OCI-LY7 (cell line): ENCODE data around the gene MSRB3. TPM values are rescaled to one million over a fixed set of nuclear protein-coding genes. Genes with fewer than 3 reads are reported as not detected.

Experiments
- BruUV-seq: library from RNA; stranded (reverse); fragments of 400-500 nt; replicated peaks from 2 replicates; lab custom pipeline; 2021; lab: Mats Ljungman, UMichigan
- CTCF ChIA-PET: fragments of 300-600 bp; sonication (Branson Sonifier 250); formaldehyde crosslinking; loops from one replicate; lab custom pipeline; 2022; ENCODE audit warnings: antibody characterized with exemption; ENCODE audit not compliant: unreplicated experiment; lab: Charles Lee
- POLR2A ChIA-PET: fragments of 300-600 bp; sonication (Branson Sonifier 250); formaldehyde crosslinking; loops from one replicate; lab custom pipeline; 2022; ENCODE audit warnings: antibody characterized with exemption; lab: Charles Lee
- DNase-seq: peaks from one replicate; pipeline ENCODE4 v3.0.0-alpha.2; 2015; ENCODE audit warnings: low spot score
- H2AFZ ChIP-seq: fragments of 200-600 bp; sonication (generic), shearing (Covaris generic); 2 replicates; pipeline ENCODE4 v1.6.1; 2014; ENCODE audit warnings: mild to moderate bottlenecking, antibody characterized with exemption, low read length, moderate library complexity
- H3K27ac ChIP-seq: fragments of 200-600 bp; sonication (generic); 2 replicates; pipeline ENCODE4 v1.5.1; 2014; ENCODE audit warnings: mixed run types, low read depth, mild to moderate bottlenecking, moderate library complexity, low read length, inconsistent platforms; ENCODE audit not compliant: poor library complexity, severe bottlenecking
- H3K36me3 ChIP-seq: fragments of 200-600 bp; sonication (generic); 2 replicates; pipeline ENCODE4 v1.6.1; 2014; ENCODE audit warnings: mild to moderate bottlenecking, antibody characterized with exemption, low read length, moderate library complexity, mixed read lengths; ENCODE audit not compliant: insufficient read depth
- H3K4me1 ChIP-seq: fragments of 200-600 bp; sonication (generic); 2 replicates; pipeline ENCODE4 v1.5.1; 2014; ENCODE audit warnings: mild to moderate bottlenecking, low read length; ENCODE audit not compliant: insufficient read depth, poor library complexity, severe bottlenecking
- H3K4me2 ChIP-seq: fragments of 200-600 bp; sonication (generic); 2 replicates; pipeline ENCODE4 v1.6.1; 2014; ENCODE audit warnings: mild to moderate bottlenecking, low read length
- H3K4me3 ChIP-seq: fragments of 200-600 bp; sonication (generic); 2 replicates; pipeline ENCODE4 v1.5.1; 2014; ENCODE audit warnings: mild to moderate bottlenecking, low read depth, low read length; ENCODE audit not compliant: poor library complexity, severe bottlenecking
- H3K79me2 ChIP-seq: fragments of 200-600 bp; sonication (generic); 2 replicates; pipeline ENCODE4 v1.6.1; 2016; ENCODE audit warnings: low read depth, mild to moderate bottlenecking, low read length, moderate library complexity, mixed read lengths; ENCODE audit not compliant: insufficient read depth
- H3K9me2 ChIP-seq: fragments of 200-600 bp; sonication (generic); 2 replicates; pipeline ENCODE4 v1.6.1; 2016; ENCODE audit warnings: mild to moderate bottlenecking, low read length, mixed read lengths; ENCODE audit not compliant: insufficient read depth
- H3K9me3 ChIP-seq: fragments of 200-600 bp; sonication (generic); 2 replicates; pipeline ENCODE4 v1.6.1; 2014; ENCODE audit warnings: mild to moderate bottlenecking, mixed run types, low read length, mixed read lengths
- H4K20me1 ChIP-seq: fragments of 200-600 bp; sonication (generic); 2 replicates; pipeline ENCODE4 v1.6.1; 2014; ENCODE audit warnings: mild to moderate bottlenecking, antibody characterized with exemption, low read length, moderate library complexity, mixed read lengths; ENCODE audit not compliant: insufficient read depth
- EZH2phosphoT487 ChIP-seq: fragments of 200-600 bp; sonication (generic); IDR thresholded peaks from 2 replicates; pipeline ENCODE4 v1.6.1; 2018; ENCODE audit warnings: low read depth, borderline replicate concordance, mild to moderate bottlenecking, mixed run types, antibody characterized with exemption, low read length, moderate library complexity, mixed read lengths
- intact Hi-C: fragments of 100-400 bp; cut with micrococcal nuclease; formaldehyde crosslinking; loops from one replicate; pipeline ENCODE4 v1.10.0; 2022; ENCODE audit not compliant: unreplicated experiment
- total RNA-seq, 2 experiments: library from RNA; depleted of rRNA in 1 of 2; stranded (reverse); fragments of >200 nt in 1 of 2; shearing (Covaris generic) in 1 of 2; gene quantifications; 2 replicates each; pipeline ENCODE4 v1.2.3, GENCODE V29; 2014 to 2022
- TF ChIP-seq, protein P1 (sequence below): fragments of 200-600 bp; sonication (generic); conservative IDR thresholded peaks from 2 replicates; pipeline ENCODE4 v1.5.1; 2014; ENCODE audit warnings: mild to moderate bottlenecking, antibody characterized with exemption, low read length, moderate library complexity, mixed read lengths

The MSRB3 gene
- total RNA-seq, 2 experiments from 2014 or later: not detected

DNA sequence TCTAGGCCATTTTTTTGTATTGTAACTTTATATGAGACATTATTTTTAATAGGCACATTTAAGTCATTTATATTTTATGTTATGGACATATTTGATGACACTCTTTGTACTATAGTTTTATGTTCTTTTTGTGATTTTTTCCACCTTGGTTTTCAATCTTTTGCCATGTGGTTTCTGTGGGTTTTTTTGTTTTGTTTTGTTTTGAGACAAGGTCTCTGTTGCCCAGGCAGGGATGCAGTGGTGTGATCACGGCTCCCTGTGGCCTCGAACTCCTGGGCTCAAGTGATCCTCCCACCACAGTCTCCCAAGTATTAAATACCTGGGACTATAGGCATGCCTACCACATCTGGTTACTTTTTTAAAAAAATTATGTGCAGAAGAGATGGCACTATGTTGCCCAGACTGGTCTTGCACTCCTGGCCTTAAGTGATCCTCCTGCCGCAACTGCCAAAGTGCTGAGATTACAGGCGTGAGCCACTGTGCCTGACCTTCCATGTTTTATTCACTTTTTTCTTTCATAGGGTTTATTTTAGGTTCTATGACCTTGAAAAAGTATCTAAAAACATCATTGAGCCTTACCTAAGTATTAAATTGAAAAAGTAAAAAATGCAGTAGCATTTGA lies 16.3 kb downstream of the MSRB3 start:
- no peaks in the 10 kb centered on the region for H3K36me3 ChIP-seq
- no peak overlapping the region for H3K4me2 ChIP-seq
- intact Hi-C loops: no loop called here
- TF ChIP-seq EZH2phosphoT487: no peak
- TF ChIP-seq, protein P1, sequence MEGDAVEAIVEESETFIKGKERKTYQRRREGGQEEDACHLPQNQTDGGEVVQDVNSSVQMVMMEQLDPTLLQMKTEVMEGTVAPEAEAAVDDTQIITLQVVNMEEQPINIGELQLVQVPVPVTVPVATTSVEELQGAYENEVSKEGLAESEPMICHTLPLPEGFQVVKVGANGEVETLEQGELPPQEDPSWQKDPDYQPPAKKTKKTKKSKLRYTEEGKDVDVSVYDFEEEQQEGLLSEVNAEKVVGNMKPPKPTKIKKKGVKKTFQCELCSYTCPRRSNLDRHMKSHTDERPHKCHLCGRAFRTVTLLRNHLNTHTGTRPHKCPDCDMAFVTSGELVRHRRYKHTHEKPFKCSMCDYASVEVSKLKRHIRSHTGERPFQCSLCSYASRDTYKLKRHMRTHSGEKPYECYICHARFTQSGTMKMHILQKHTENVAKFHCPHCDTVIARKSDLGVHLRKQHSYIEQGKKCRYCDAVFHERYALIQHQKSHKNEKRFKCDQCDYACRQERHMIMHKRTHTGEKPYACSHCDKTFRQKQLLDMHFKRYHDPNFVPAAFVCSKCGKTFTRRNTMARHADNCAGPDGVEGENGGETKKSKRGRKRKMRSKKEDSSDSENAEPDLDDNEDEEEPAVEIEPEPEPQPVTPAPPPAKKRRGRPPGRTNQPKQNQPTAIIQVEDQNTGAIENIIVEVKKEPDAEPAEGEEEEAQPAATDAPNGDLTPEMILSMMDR: no peak
- ChIA-PET CTCF (no interaction called here), POLR2A (no interaction called here)
- no peaks in the 10 kb centered on the region for H3K4me1 ChIP-seq
- no peaks in the 10 kb centered on the region for H3K79me2 ChIP-seq
- BruUV-seq: no TSS peak
- no peak overlapping the region for H3K27ac ChIP-seq
- DNase-seq: no peak
- H3K9me2 ChIP-seq: no peaks in the 10 kb centered on the region
- no peak overlapping the region for H2AFZ ChIP-seq
- no peaks in the 10 kb centered on the region for H3K9me3 ChIP-seq
- H4K20me1 ChIP-seq: no peaks in the 10 kb centered on the region
- no peak overlapping the region for H3K4me3 ChIP-seq

DNA sequence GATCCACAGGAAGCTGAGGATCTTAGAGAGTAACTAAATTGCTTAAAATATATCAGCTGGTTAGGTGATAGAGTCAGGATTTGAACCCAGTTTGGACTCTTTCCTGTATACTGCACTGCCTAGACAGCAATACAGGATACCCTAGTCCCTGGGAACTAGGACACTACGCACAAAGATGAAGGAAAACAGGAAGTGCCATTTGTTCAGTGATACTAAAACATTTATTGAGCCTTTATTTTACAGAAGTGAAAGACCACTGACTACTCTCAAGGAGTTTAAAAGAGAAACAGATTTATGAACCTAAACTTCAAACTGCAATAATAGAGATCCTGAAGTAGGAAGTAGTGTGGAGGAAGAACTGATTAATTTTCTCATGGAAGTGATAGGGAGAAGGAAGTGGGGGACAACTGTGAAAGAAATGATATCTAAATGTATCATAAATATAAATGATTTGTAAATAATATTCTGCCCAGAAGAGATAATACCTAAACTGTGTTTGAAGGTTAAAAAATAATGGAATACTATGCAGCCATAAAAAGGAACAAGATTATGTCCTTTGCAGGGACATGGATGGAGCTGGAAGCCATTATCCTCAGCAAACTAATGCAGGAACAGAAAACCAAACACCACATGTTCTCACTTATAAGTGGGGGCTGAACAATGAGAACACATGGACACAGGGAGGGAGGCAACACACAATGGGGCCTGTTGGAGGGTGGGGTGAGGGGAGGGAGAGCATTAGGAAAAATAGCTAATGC lies 18.2 kb downstream of the MSRB3 start:
- H4K20me1 ChIP-seq: no peaks in the 10 kb centered on the region

More for the DNA sequence above, 18.2 kb downstream of the MSRB3 start:
- no peak overlapping the region for H3K4me3 ChIP-seq
- no peaks in the 10 kb centered on the region for H3K79me2 ChIP-seq
- intact Hi-C loops: no loop called here
- CTCF ChIA-PET: no interaction called here
- H2AFZ ChIP-seq: no peak overlapping the region
- no peaks in the 10 kb centered on the region for H3K9me2 ChIP-seq
- no peak for DNase-seq
- H3K27ac ChIP-seq: no peak overlapping the region
- TF ChIP-seq, protein P1: no peak
- no peak for TF ChIP-seq EZH2phosphoT487
- POLR2A ChIA-PET: no interaction called here
- H3K4me2 ChIP-seq: no peak overlapping the region
- no peaks in the 10 kb centered on the region for H3K36me3 ChIP-seq
- BruUV-seq: no TSS peak
- no peaks in the 10 kb centered on the region for H3K4me1 ChIP-seq
- no peaks in the 10 kb centered on the region for H3K9me3 ChIP-seq
